Measurements from ENCODE around the gene RPS2.

Gene RPS2

DNA sequence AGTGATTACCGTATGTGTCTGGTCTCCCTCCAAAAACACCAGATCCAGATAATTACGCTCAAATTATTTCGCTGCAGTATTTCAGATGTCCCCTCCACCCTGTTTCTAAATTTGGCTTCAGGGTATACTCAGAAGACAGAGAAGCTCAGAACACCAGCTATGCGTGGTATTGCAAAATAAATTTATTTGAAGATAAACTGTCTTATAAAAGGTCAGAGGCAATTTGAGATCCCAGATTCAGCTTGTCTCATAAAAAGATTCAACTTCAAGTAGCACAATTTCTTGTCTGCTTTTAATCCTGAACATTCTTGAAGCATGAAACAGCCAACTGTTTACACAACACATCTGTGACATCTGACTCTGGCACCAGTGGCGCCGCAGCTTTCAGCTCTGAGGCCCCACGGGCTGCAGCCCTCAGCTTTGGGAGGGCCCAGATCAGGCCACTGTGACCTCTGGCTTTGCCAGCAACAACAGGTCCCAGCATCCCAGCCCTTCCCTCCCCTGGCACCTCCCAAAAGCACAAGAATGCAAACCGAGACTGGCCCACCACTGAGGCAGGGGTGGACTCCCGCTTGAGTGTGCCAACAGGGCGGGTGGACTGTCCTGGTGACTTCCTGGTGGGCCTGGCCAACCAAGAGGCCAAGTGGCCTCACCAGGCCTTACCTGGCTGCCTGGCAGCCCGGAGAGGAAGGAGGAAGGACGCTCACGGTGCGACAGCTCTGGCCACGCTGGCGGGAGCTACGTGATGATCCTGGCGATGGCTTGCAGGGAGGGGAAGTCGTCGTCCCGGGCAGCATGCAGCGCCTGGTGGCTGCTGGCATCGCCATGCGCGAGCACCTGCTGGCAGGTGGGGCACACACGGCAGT, 33.1 kb upstream of the RPS2 start:
- Histone ChIP-seq H3K4me1 (ENCODE audit: low read length) (no peaks in the 10 kb centered on the region), H4K20me1 (ENCODE audit: insufficient read depth, low read length) (no peaks in the 10 kb centered on the region), H3K9me3 (ENCODE audit: insufficient read depth, low read length) (no peaks in the 10 kb centered on the region), H3K4me3 (ENCODE audit: low read length) (no peak overlapping the region), H3K4me2 (ENCODE audit: low read length) (no peak overlapping the region), H3K79me2 (ENCODE audit: low read length) (0 out of 2 replicates have a peak, but pooled peaks cover under 1% of the 10 kb centered on the region), H3K27ac (ENCODE audit: low read length) (no peak overlapping the region), H3K9ac (ENCODE audit: low read length) (no peak overlapping the region), H2AFZ (ENCODE audit: low read depth, low read length) (no peak overlapping the region), H3K36me3 (replicated peaks; ENCODE audit: low read depth, low read length) (peaks cover 30% of the 10 kb centered on the region), H3K27me3 (ENCODE audit: low read depth, low read length) (no peaks in the 10 kb centered on the region)
- TF ChIP-seq CTCF (IDR thresholded peaks at IDR 0.05; ENCODE audit: low read depth, low read length) (no peak), EZH2phosphoT487 (IDR thresholded peaks at IDR 0.05; ENCODE audit: low read depth) (no peak)

DNA sequence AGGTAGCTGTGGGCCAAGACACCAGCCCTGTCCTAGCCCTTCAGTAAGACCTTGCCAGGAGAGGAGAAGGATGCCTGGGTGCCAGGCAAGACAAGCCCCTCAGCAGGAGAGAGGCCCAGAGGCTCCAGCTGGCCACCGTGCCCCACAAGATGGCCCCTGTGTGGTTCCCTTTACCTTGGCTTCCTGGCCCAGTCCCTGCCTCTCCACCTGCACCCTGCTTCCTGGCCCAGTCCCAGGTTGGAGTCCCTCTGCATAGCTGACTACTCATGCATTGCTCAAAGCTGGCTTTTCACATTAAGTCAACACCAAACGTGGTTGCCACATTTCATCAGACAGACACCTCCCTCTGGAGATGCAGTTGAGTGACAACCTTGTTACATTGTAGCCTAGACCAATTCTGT, 29.1 kb upstream of the RPS2 start:
- no peak overlapping the region for H2AFZ ChIP-seq (ENCODE audit: low read depth, low read length)
- no peaks in the 10 kb centered on the region for H3K79me2 ChIP-seq (ENCODE audit: low read length)
- H3K4me1 ChIP-seq (ENCODE audit: low read length): 0 out of 2 replicates have a peak, but pooled peaks cover 4% of the 10 kb centered on the region
- no peak overlapping the region for H3K9ac ChIP-seq (ENCODE audit: low read length)
- no peak overlapping the region for H3K27ac ChIP-seq (ENCODE audit: low read length)
- peaks cover 7% of the 10 kb centered on the region for H3K36me3 ChIP-seq (replicated peaks; ENCODE audit: low read depth, low read length)
- H3K4me2 ChIP-seq (ENCODE audit: low read length): no peak overlapping the region
- TF ChIP-seq CTCF (IDR thresholded peaks at IDR 0.05; ENCODE audit: low read depth, low read length): no peak
- no peak for TF ChIP-seq EZH2phosphoT487 (IDR thresholded peaks at IDR 0.05; ENCODE audit: low read depth)
- H3K4me3 ChIP-seq (ENCODE audit: low read length): no peak overlapping the region
- no peaks in the 10 kb centered on the region for H3K9me3 ChIP-seq (ENCODE audit: insufficient read depth, low read length)
- H4K20me1 ChIP-seq (ENCODE audit: insufficient read depth, low read length): no peaks in the 10 kb centered on the region
- no peaks in the 10 kb centered on the region for H3K27me3 ChIP-seq (ENCODE audit: low read depth, low read length)

GRCh38 chr16:1992704-1993317, 28.2 kb upstream of the RPS2 start:
- no peak overlapping the region for H3K4me2 ChIP-seq (ENCODE audit: low read length)
- no peak overlapping the region for H3K9ac ChIP-seq (ENCODE audit: low read length)
- H3K36me3 ChIP-seq (replicated peaks; ENCODE audit: low read depth, low read length): peaks cover 7% of the 10 kb centered on the region
- H3K79me2 ChIP-seq (ENCODE audit: low read length): no peaks in the 10 kb centered on the region
- no peaks in the 10 kb centered on the region for H3K9me3 ChIP-seq (ENCODE audit: insufficient read depth, low read length)
- no peak overlapping the region for H3K4me3 ChIP-seq (ENCODE audit: low read length)
- no peak overlapping the region for H3K27ac ChIP-seq (ENCODE audit: low read length)
- H2AFZ ChIP-seq (ENCODE audit: low read depth, low read length): no peak overlapping the region
- no peak for TF ChIP-seq CTCF (IDR thresholded peaks at IDR 0.05; ENCODE audit: low read depth, low read length)
- H3K4me1 ChIP-seq (ENCODE audit: low read length): 0 out of 2 replicates have a peak, but pooled peaks cover 4% of the 10 kb centered on the region
- no peaks in the 10 kb centered on the region for H3K27me3 ChIP-seq (ENCODE audit: low read depth, low read length)
- H4K20me1 ChIP-seq (ENCODE audit: insufficient read depth, low read length): no peaks in the 10 kb centered on the region

DNA sequence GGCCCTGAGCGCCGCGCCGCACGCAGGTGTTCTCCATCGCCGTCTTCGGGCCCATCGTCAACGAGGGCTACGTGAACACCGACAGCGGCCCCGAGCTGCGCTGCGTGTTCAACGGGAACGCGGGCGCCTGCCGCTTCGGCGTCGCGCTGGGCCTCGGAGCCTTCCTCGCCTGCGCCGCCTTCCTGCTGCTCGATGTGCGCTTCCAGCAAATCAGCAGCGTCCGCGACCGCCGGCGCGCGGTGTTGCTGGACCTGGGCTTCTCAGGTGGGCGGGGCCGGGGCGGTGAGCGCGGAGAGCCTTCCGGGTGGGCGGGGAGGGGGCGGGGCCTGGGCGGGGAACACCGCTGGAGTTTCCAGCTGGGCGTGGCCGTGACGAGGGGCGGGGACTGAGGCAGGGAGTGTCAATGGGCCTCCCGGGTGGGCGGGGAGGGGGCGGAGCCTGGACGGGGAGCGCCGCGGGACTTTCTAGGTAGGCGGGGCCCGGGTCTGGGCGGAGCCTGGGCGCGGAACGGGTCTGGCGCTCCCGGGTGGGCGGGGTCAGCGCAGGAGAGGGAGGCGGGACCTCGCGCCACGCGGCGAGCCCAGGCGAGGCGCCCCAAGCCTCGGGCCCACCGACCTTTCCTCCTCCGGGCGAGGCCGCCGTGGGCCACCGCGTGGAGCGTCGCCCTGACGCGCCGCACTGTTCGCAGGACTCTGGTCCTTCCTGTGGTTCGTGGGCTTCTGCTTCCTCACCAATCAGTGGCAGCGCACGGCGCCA, 27.5 kb upstream of the RPS2 start:
- no peaks in the 10 kb centered on the region for H4K20me1 ChIP-seq (ENCODE audit: insufficient read depth, low read length)
- H3K9me3 ChIP-seq (ENCODE audit: insufficient read depth, low read length): no peaks in the 10 kb centered on the region
- H2AFZ ChIP-seq (ENCODE audit: low read depth, low read length): no peak overlapping the region
- H3K4me2 ChIP-seq (ENCODE audit: low read length): no peak overlapping the region
- H3K27ac ChIP-seq (ENCODE audit: low read length): no peak overlapping the region
- no peaks in the 10 kb centered on the region for H3K79me2 ChIP-seq (ENCODE audit: low read length)
- 0 out of 2 replicates have a peak, but pooled peaks cover 4% of the 10 kb centered on the region for H3K4me1 ChIP-seq (ENCODE audit: low read length)
- TF ChIP-seq EZH2phosphoT487 (IDR thresholded peaks at IDR 0.05; ENCODE audit: low read depth): no peak
- no peak for TF ChIP-seq CTCF (IDR thresholded peaks at IDR 0.05; ENCODE audit: low read depth, low read length)
- no peak overlapping the region for H3K4me3 ChIP-seq (ENCODE audit: low read length)
- H3K36me3 ChIP-seq (replicated peaks; ENCODE audit: low read depth, low read length): peaks cover 7% of the 10 kb centered on the region
- H3K9ac ChIP-seq (ENCODE audit: low read length): no peak overlapping the region
- H3K27me3 ChIP-seq (ENCODE audit: low read depth, low read length): no peaks in the 10 kb centered on the region
